Dendritic cell treated with granulocyte-macrophage colony-stimulating factor and Interleukin-4, amounts not matched to agents 40 ng/mL and 50 ng/mL, for 4 days (primary cell): ENCODE results near the gene L3MBTL3.

ENCODE experiments used
- H3K27ac Mint-ChIP-seq: one replicate; pipeline ENCODE4 v1.8.0; 2022; ENCODE audit warnings: mild to moderate bottlenecking, mixed read lengths
- H3K27me3 Mint-ChIP-seq: one replicate; pipeline ENCODE4 v1.8.0; 2022; ENCODE audit warnings: mild to moderate bottlenecking, mixed read lengths
- H3K36me3 Mint-ChIP-seq: one replicate; pipeline ENCODE4 v1.8.0; 2022; ENCODE audit warnings: low read depth, mixed read lengths
- H3K4me1 Mint-ChIP-seq: one replicate; pipeline ENCODE4 v1.8.0; 2022; ENCODE audit warnings: low read depth, mixed read lengths
- H3K4me3 Mint-ChIP-seq: one replicate; pipeline ENCODE4 v1.8.0; 2022; ENCODE audit warnings: mild to moderate bottlenecking, moderate library complexity, mixed read lengths
- H3K9me3 Mint-ChIP-seq: one replicate; pipeline ENCODE4 v1.8.0; 2022; ENCODE audit warnings: mixed read lengths
- intact Hi-C: fragments of 100-400 bp; cut with micrococcal nuclease; formaldehyde crosslinking; loops from one replicate; pipeline ENCODE4 v1.15.0; 2022

The L3MBTL3 gene

GRCh38 chr6:130118236-130118635 is 99.9 kb downstream of the L3MBTL3 start:
- no peaks in the 10 kb centered on the region for H3K27me3 Mint-ChIP-seq
- no peaks in the 10 kb centered on the region for H3K9me3 Mint-ChIP-seq
- no peak overlapping the region for H3K27ac Mint-ChIP-seq
- intact Hi-C loops, result no loop called here
- H3K4me1 Mint-ChIP-seq, result peaks cover 16% of the 10 kb centered on the region
- H3K36me3 Mint-ChIP-seq, result no peaks in the 10 kb centered on the region
- H3K4me3 Mint-ChIP-seq, result no peak overlapping the region

- no peak overlapping the region for H3K27ac Mint-ChIP-seq
- intact Hi-C loops, result no loop called here
- no peaks in the 10 kb centered on the region for H3K27me3 Mint-ChIP-seq
- H3K36me3 Mint-ChIP-seq, result no peaks in the 10 kb centered on the region
- no peaks in the 10 kb centered on the region for H3K9me3 Mint-ChIP-seq
- H3K4me3 Mint-ChIP-seq, result no peak overlapping the region
- H3K4me1 Mint-ChIP-seq, result peaks cover 16% of the 10 kb centered on the region
Observed at GRCh38 chr6:130119211-130119610, 100.8 kb downstream of the L3MBTL3 start.

GRCh38 chr6:130120731-130121130 is 102.3 kb downstream of the L3MBTL3 start:
- H3K36me3 Mint-ChIP-seq, result no peaks in the 10 kb centered on the region
- no peaks in the 10 kb centered on the region for H3K27me3 Mint-ChIP-seq
- no peak overlapping the region for H3K27ac Mint-ChIP-seq
- no peaks in the 10 kb centered on the region for H3K9me3 Mint-ChIP-seq
- intact Hi-C loops, result no loop called here
- H3K4me3 Mint-ChIP-seq, result no peak overlapping the region
- peaks cover 8% of the 10 kb centered on the region for H3K4me1 Mint-ChIP-seq

- Mint-ChIP-seq H3K36me3 (no peaks in the 10 kb centered on the region), H3K4me3 (no peak overlapping the region), H3K9me3 (no peaks in the 10 kb centered on the region), H3K27me3 (no peaks in the 10 kb centered on the region), H3K27ac (no peak overlapping the region), H3K4me1 (peaks cover 7% of the 10 kb centered on the region)
- intact Hi-C loops, result no loop called here
Observed at GRCh38 chr6:130122243-130122642, 103.9 kb downstream of the L3MBTL3 start.

- H3K9me3 Mint-ChIP-seq, result no peaks in the 10 kb centered on the region
- intact Hi-C loops, result no loop called here
- no peak overlapping the region for H3K27ac Mint-ChIP-seq
- no peaks in the 10 kb centered on the region for H3K27me3 Mint-ChIP-seq
- no peaks in the 10 kb centered on the region for H3K36me3 Mint-ChIP-seq
- H3K4me1 Mint-ChIP-seq, result peaks cover 17% of the 10 kb centered on the region
- H3K4me3 Mint-ChIP-seq, result no peak overlapping the region
Observed at GRCh38 chr6:130127195-130127594, 108.8 kb downstream of the L3MBTL3 start.

- H3K4me1 Mint-ChIP-seq, result peaks cover 17% of the 10 kb centered on the region
- intact Hi-C loops, result no loop called here
- no peak overlapping the region for H3K27ac Mint-ChIP-seq
- no peaks in the 10 kb centered on the region for H3K27me3 Mint-ChIP-seq
- H3K36me3 Mint-ChIP-seq, result peaks cover under 1% of the 10 kb centered on the region
- no peak overlapping the region for H3K4me3 Mint-ChIP-seq
- no peaks in the 10 kb centered on the region for H3K9me3 Mint-ChIP-seq
Observed at GRCh38 chr6:130128326-130128725, 109.9 kb downstream of the L3MBTL3 start.

- H3K27ac Mint-ChIP-seq, result no peak overlapping the region
- no peaks in the 10 kb centered on the region for H3K9me3 Mint-ChIP-seq
- no peaks in the 10 kb centered on the region for H3K27me3 Mint-ChIP-seq
- H3K36me3 Mint-ChIP-seq, result peaks cover 8% of the 10 kb centered on the region
- no peak overlapping the region for H3K4me3 Mint-ChIP-seq
- peaks cover 17% of the 10 kb centered on the region for H3K4me1 Mint-ChIP-seq
- intact Hi-C loops, result no loop called here
Observed at GRCh38 chr6:130129762-130130246, 111.4 kb downstream of the L3MBTL3 start.

GRCh38 chr6:130132286-130132701 is 113.9 kb downstream of the L3MBTL3 start:
- H3K4me3 Mint-ChIP-seq, result no peak overlapping the region
- intact Hi-C loops, result no loop called here
- no peaks in the 10 kb centered on the region for H3K27me3 Mint-ChIP-seq
- H3K4me1 Mint-ChIP-seq, result peaks cover 10% of the 10 kb centered on the region
- peaks cover 18% of the 10 kb centered on the region for H3K36me3 Mint-ChIP-seq
- no peak overlapping the region for H3K27ac Mint-ChIP-seq
- no peaks in the 10 kb centered on the region for H3K9me3 Mint-ChIP-seq

- H3K36me3 Mint-ChIP-seq, result peaks cover 23% of the 10 kb centered on the region
- H3K4me1 Mint-ChIP-seq, result no peaks in the 10 kb centered on the region
- H3K4me3 Mint-ChIP-seq, result no peak overlapping the region
- intact Hi-C loops, result no loop called here
- H3K27me3 Mint-ChIP-seq, result no peaks in the 10 kb centered on the region
- H3K27ac Mint-ChIP-seq, result no peak overlapping the region
- no peaks in the 10 kb centered on the region for H3K9me3 Mint-ChIP-seq
Observed at GRCh38 chr6:130134582-130134981, 116.2 kb downstream of the L3MBTL3 start.

- Mint-ChIP-seq H3K4me1 (peaks cover 12% of the 10 kb centered on the region), H3K27ac (no peak overlapping the region), H3K4me3 (no peak overlapping the region), H3K36me3 (peaks cover 23% of the 10 kb centered on the region), H3K9me3 (no peaks in the 10 kb centered on the region), H3K27me3 (no peaks in the 10 kb centered on the region)
- intact Hi-C loops, result no loop called here
Observed at GRCh38 chr6:130136798-130137197, 118.4 kb downstream of the L3MBTL3 start.

- Mint-ChIP-seq H3K36me3 (peaks cover 22% of the 10 kb centered on the region), H3K27me3 (no peaks in the 10 kb centered on the region), H3K4me1 (peaks cover 12% of the 10 kb centered on the region), H3K27ac (no peak overlapping the region), H3K4me3 (no peak overlapping the region), H3K9me3 (no peaks in the 10 kb centered on the region)
- intact Hi-C loops, result no loop called here
Observed at GRCh38 chr6:130138116-130138908, 119.9 kb downstream of the L3MBTL3 start.

- Mint-ChIP-seq H3K4me1 (peaks cover 12% of the 10 kb centered on the region), H3K36me3 (peaks cover 20% of the 10 kb centered on the region)
- intact Hi-C loops, result no loop called here
Observed at GRCh38 chr6:130138909-130139242, 120.5 kb downstream of the L3MBTL3 start.

GRCh38 chr6:130140084-130140483 is 121.7 kb downstream of the L3MBTL3 start:
- H3K4me1 Mint-ChIP-seq, result peaks cover 12% of the 10 kb centered on the region

More at GRCh38 chr6:130138909-130139242, 120.5 kb downstream of the L3MBTL3 start:
- Mint-ChIP-seq H3K27me3 (no peaks in the 10 kb centered on the region), H3K4me3 (no peak overlapping the region), H3K27ac (no peak overlapping the region), H3K9me3 (no peaks in the 10 kb centered on the region)

GRCh38 chr6:130143709-130144108 is 125.3 kb downstream of the L3MBTL3 start:
- peaks cover 12% of the 10 kb centered on the region for H3K4me1 Mint-ChIP-seq
- no peak overlapping the region for H3K4me3 Mint-ChIP-seq
- peaks cover 4% of the 10 kb centered on the region for H3K36me3 Mint-ChIP-seq
- H3K9me3 Mint-ChIP-seq, result no peaks in the 10 kb centered on the region
- intact Hi-C loops, result no loop called here
- H3K27me3 Mint-ChIP-seq, result no peaks in the 10 kb centered on the region
- no peak overlapping the region for H3K27ac Mint-ChIP-seq

More at GRCh38 chr6:130140084-130140483, 121.7 kb downstream of the L3MBTL3 start:
- Mint-ChIP-seq H3K27ac (no peak overlapping the region), H3K27me3 (no peaks in the 10 kb centered on the region), H3K9me3 (no peaks in the 10 kb centered on the region), H3K4me3 (no peak overlapping the region), H3K36me3 (peaks cover 19% of the 10 kb centered on the region)
- intact Hi-C loops, result no loop called here

GRCh38 chr6:130147111-130147510 is 128.7 kb downstream of the L3MBTL3 start:
- H3K27ac Mint-ChIP-seq, result no peak overlapping the region
- no peak overlapping the region for H3K4me3 Mint-ChIP-seq
- no peaks in the 10 kb centered on the region for H3K27me3 Mint-ChIP-seq
- no peaks in the 10 kb centered on the region for H3K4me1 Mint-ChIP-seq
- intact Hi-C loops, result no loop called here
- H3K9me3 Mint-ChIP-seq, result no peaks in the 10 kb centered on the region
- peaks cover 4% of the 10 kb centered on the region for H3K36me3 Mint-ChIP-seq
